Measurements from ENCODE around the gene BMP8A.

BMP8A gene

GRCh38 chr1:39554277-39554676 lies 62.8 kb downstream of the BMP8A start:
- no peak for ATAC-seq
- no peak overlapping the region for H3K27ac Mint-ChIP-seq
- H3K36me3 Mint-ChIP-seq = peaks cover 50% of the 10 kb centered on the region
- H3K4me1 Mint-ChIP-seq = peaks cover 12% of the 10 kb centered on the region
- H3K4me3 Mint-ChIP-seq = no peak overlapping the region
- H3K9me3 Mint-ChIP-seq = no peaks in the 10 kb centered on the region
- no peak for DNase-seq (ENCODE audit: low spot score in 2 of 2)

- peak overlapping the region; percentile 38 for H3K27ac Mint-ChIP-seq
- DNase-seq (ENCODE audit: low spot score in 2 of 2) (no peak), ATAC-seq (no peak)
- no peak overlapping the region for H3K4me3 Mint-ChIP-seq
- peaks cover 83% of the 10 kb centered on the region for H3K36me3 Mint-ChIP-seq
- H3K9me3 Mint-ChIP-seq = no peaks in the 10 kb centered on the region
- peaks cover 17% of the 10 kb centered on the region for H3K4me1 Mint-ChIP-seq
Measured at GRCh38 chr1:39561279-39561678, 69.8 kb downstream of the BMP8A start.

- no peak for DNase-seq (ENCODE audit: low spot score in 2 of 2)
- no peak for ATAC-seq
- Mint-ChIP-seq H3K9me3 (no peaks in the 10 kb centered on the region), H3K27ac (no peak overlapping the region), H3K4me3 (no peak overlapping the region), H3K36me3 (peaks cover 99% of the 10 kb centered on the region), H3K4me1 (peaks cover 22% of the 10 kb centered on the region)
Measured at GRCh38 chr1:39562886-39563285, 71.5 kb downstream of the BMP8A start.

- Mint-ChIP-seq H3K4me3 (no peak overlapping the region), H3K27ac (no peak overlapping the region), H3K36me3 (peaks cover 100% of the 10 kb centered on the region), H3K9me3 (no peaks in the 10 kb centered on the region), H3K4me1 (peaks cover 17% of the 10 kb centered on the region)
- DNase-seq (ENCODE audit: low spot score in 2 of 2) (no peak), ATAC-seq (no peak)
Measured at GRCh38 chr1:39563669-39564068, 72.2 kb downstream of the BMP8A start.

GRCh38 chr1:39564340-39564739 lies 72.9 kb downstream of the BMP8A start:
- Mint-ChIP-seq H3K9me3 (no peaks in the 10 kb centered on the region), H3K4me1 (peaks cover 11% of the 10 kb centered on the region), H3K4me3 (no peak overlapping the region), H3K27ac (no peak overlapping the region), H3K36me3 (peaks cover 100% of the 10 kb centered on the region)
- DNase-seq (ENCODE audit: low spot score in 2 of 2) = no peak
- ATAC-seq = no peak

GRCh38 chr1:39564941-39565340 lies 73.5 kb downstream of the BMP8A start:
- peaks cover 11% of the 10 kb centered on the region for H3K4me1 Mint-ChIP-seq
- DNase-seq (ENCODE audit: low spot score in 2 of 2) (no peak), ATAC-seq (no peak)
- H3K36me3 Mint-ChIP-seq = peaks cover 100% of the 10 kb centered on the region
- no peaks in the 10 kb centered on the region for H3K9me3 Mint-ChIP-seq
- H3K27ac Mint-ChIP-seq = no peak overlapping the region
- no peak overlapping the region for H3K4me3 Mint-ChIP-seq

- peak overlapping the region; percentile 9 for H3K27ac Mint-ChIP-seq
- peaks cover 100% of the 10 kb centered on the region for H3K36me3 Mint-ChIP-seq
- no peak overlapping the region for H3K4me3 Mint-ChIP-seq
- no peak for ATAC-seq
- no peak for DNase-seq (ENCODE audit: low spot score in 2 of 2)
- no peaks in the 10 kb centered on the region for H3K9me3 Mint-ChIP-seq
- H3K4me1 Mint-ChIP-seq = peaks cover 11% of the 10 kb centered on the region
Measured at GRCh38 chr1:39566441-39567137, 75.2 kb downstream of the BMP8A start.

- Mint-ChIP-seq H3K9me3 (no peaks in the 10 kb centered on the region), H3K4me3 (no peak overlapping the region), H3K4me1 (peaks cover 7% of the 10 kb centered on the region), H3K27ac (peak overlapping the region; percentile 9), H3K36me3 (peaks cover 100% of the 10 kb centered on the region)
- DNase-seq (ENCODE audit: low spot score in 2 of 2) (no peak), ATAC-seq (no peak)
Measured at GRCh38 chr1:39567302-39567701, 75.9 kb downstream of the BMP8A start.

- Mint-ChIP-seq H3K36me3 (peaks cover 100% of the 10 kb centered on the region), H3K27ac (no peak overlapping the region), H3K4me3 (no peak overlapping the region), H3K4me1 (peaks cover 10% of the 10 kb centered on the region), H3K9me3 (no peaks in the 10 kb centered on the region)
- no peak for ATAC-seq
- DNase-seq (ENCODE audit: low spot score in 2 of 2) = no peak
Measured at GRCh38 chr1:39568208-39568607, 76.8 kb downstream of the BMP8A start.

GRCh38 chr1:39569034-39569433 lies 77.6 kb downstream of the BMP8A start:
- H3K36me3 Mint-ChIP-seq = peaks cover 100% of the 10 kb centered on the region
- no peak overlapping the region for H3K27ac Mint-ChIP-seq

GRCh38 chr1:39570477-39571177 lies 79.2 kb downstream of the BMP8A start:
- H3K4me1 Mint-ChIP-seq = peaks cover 34% of the 10 kb centered on the region
- H3K9me3 Mint-ChIP-seq = no peaks in the 10 kb centered on the region
- H3K27ac Mint-ChIP-seq = peak overlapping the region; percentile 29
- ATAC-seq (no peak), DNase-seq (ENCODE audit: low spot score in 2 of 2) (no peak)
- H3K4me3 Mint-ChIP-seq = no peak overlapping the region
- peaks cover 100% of the 10 kb centered on the region for H3K36me3 Mint-ChIP-seq

More at GRCh38 chr1:39569034-39569433, 77.6 kb downstream of the BMP8A start:
- Mint-ChIP-seq H3K9me3 (no peaks in the 10 kb centered on the region), H3K4me1 (peaks cover 18% of the 10 kb centered on the region), H3K4me3 (no peak overlapping the region)
- DNase-seq (ENCODE audit: low spot score in 2 of 2) (no peak), ATAC-seq (no peak)

- Mint-ChIP-seq H3K4me3 (no peak overlapping the region), H3K9me3 (no peaks in the 10 kb centered on the region), H3K36me3 (peaks cover 100% of the 10 kb centered on the region), H3K4me1 (peaks cover 35% of the 10 kb centered on the region), H3K27ac (no peak overlapping the region)
- no peak for ATAC-seq
- DNase-seq (ENCODE audit: low spot score in 2 of 2) = no peak
Measured at GRCh38 chr1:39571178-39571483, 79.7 kb downstream of the BMP8A start.

- Mint-ChIP-seq H3K27ac (peak overlapping the region; percentile 95), H3K36me3 (peaks cover 93% of the 10 kb centered on the region), H3K4me3 (peak overlapping the region; percentile 90), H3K4me1 (peaks cover 30% of the 10 kb centered on the region), H3K9me3 (no peaks in the 10 kb centered on the region)
- ATAC-seq (peak; percentile 42), DNase-seq (ENCODE audit: low spot score in 2 of 2) (no peak)
Measured at GRCh38 chr1:39572379-39573096, 81.1 kb downstream of the BMP8A start.

GRCh38 chr1:39573097-39573465 lies 81.6 kb downstream of the BMP8A start:
- Mint-ChIP-seq H3K9me3 (no peaks in the 10 kb centered on the region), H3K4me1 (peaks cover 30% of the 10 kb centered on the region), H3K36me3 (peaks cover 88% of the 10 kb centered on the region), H3K27ac (peak overlapping the region; percentile 95), H3K4me3 (peak overlapping the region; percentile 90)
- no peak for ATAC-seq
- DNase-seq (ENCODE audit: low spot score in 2 of 2) = no peak

GRCh38 chr1:39573736-39574624 lies 82.5 kb downstream of the BMP8A start:
- Mint-ChIP-seq H3K27ac (peak overlapping the region; percentile 95), H3K4me1 (peaks cover 30% of the 10 kb centered on the region), H3K36me3 (peaks cover 79% of the 10 kb centered on the region), H3K4me3 (peak overlapping the region; percentile 90), H3K9me3 (no peaks in the 10 kb centered on the region)
- ATAC-seq (no peak), DNase-seq (ENCODE audit: low spot score in 2 of 2) (no peak)

Measured in stimulated activated effector memory CD8-positive, alpha-beta T cell treated with anti-CD3 and anti-CD28 coated beads, Interleukin-12 subunit alpha, Interleukin-12 subunit beta, amount 100 ng/mL, for 72 hours (primary cell).